GM12878 (cell line): ENCODE results near the gene ZNF200. TPM values are rescaled to one million over a fixed set of nuclear protein-coding genes. Genes with fewer than 3 reads are reported as not detected.

ENCODE experiments used
- ATAC-seq: fragments of 200-7000 bp; cut with Tn5 transposase; 3 replicates; pipeline ENCODE4 v1.9.1; 2020; ENCODE audit warnings: mild to moderate bottlenecking, moderate library complexity
- BruUV-seq: library from RNA; stranded (reverse); fragments of 400-500 nt; replicated peaks from 2 replicates; lab custom pipeline; 2021; lab: Mats Ljungman, UMichigan
- CTCF ChIA-PET: fragments of 300-600 bp; sonication (Branson Sonifier 250); formaldehyde crosslinking; extraction: SDS; loops from one replicate; lab custom pipeline; 2021; ENCODE audit warnings: inconsistent platforms; lab: Yijun Ruan, JAX
- POLR2A ChIA-PET: fragments of 350-600 bp; formaldehyde crosslinking; extraction: SDS; loops from one replicate; lab custom pipeline; 2021; ENCODE audit warnings: inconsistent platforms; lab: Charles Lee
- RAD21 ChIA-PET: fragments of 300-600 bp; sonication (Branson Sonifier 250); formaldehyde crosslinking; loops from one replicate; lab custom pipeline; 2023; ENCODE audit warnings: antibody characterized with exemption; ENCODE audit not compliant: unreplicated experiment; lab: Charles Lee
- SMC1A ChIA-PET: fragments of 300-600 bp; sonication (Branson Sonifier 250); formaldehyde crosslinking; loops from one replicate; lab custom pipeline; 2023; ENCODE audit not compliant: unreplicated experiment, uncharacterized antibody; lab: Charles Lee
- DNase-seq: peaks from one replicate; pipeline ENCODE4 v3.0.0-alpha.2; 2011; ENCODE audit warnings: low read depth, low spot score
- FAIRE-seq: peaks from 3 replicates; lab custom pipeline; 2011; peaks lifted over from hg19 to GRCh38; lab: Jason Lieb, UNC
- H2AFZ ChIP-seq: 2 replicates; pipeline ENCODE4 v1.6.0; 2011; ENCODE audit warnings: low read depth, low read length, control low read depth; ENCODE audit not compliant: control insufficient read depth
- H3K27ac ChIP-seq: 2 replicates; pipeline ENCODE4 v1.5.1; 2011; ENCODE audit warnings: control low read depth; ENCODE audit not compliant: control insufficient read depth, insufficient read depth
- H3K27me3 ChIP-seq, 2 experiments: replicated peaks in 1 of 2; 2 replicates each; pipeline versions ENCODE4 v1.6.0 to v1.6.1; 2011; ENCODE audit warnings: low read length in 1 of 2; ENCODE audit not compliant: control insufficient read depth in 2 of 2, insufficient read depth in 2 of 2
- H3K36me3 ChIP-seq, 2 experiments: 2 replicates each; pipeline ENCODE4 v1.5.1; 2011; ENCODE audit warnings: low read length in 1 of 2; ENCODE audit not compliant: control insufficient read depth in 2 of 2, insufficient read depth in 2 of 2
- H3K4me1 ChIP-seq: 2 replicates; pipeline ENCODE4 v1.6.1; 2011; ENCODE audit warnings: mild to moderate bottlenecking, low read length, moderate library complexity, mixed read lengths; ENCODE audit not compliant: control insufficient read depth, insufficient read depth
- H3K4me2 ChIP-seq: 2 replicates; pipeline ENCODE4 v1.6.0; 2011; ENCODE audit warnings: control low read depth; ENCODE audit not compliant: control insufficient read depth, insufficient read depth
- H3K4me3 ChIP-seq: fragments of 200-600 bp; sonication (generic); 2 replicates; pipeline ENCODE4 v1.5.1; 2016
- H3K79me2 ChIP-seq: 2 replicates; pipeline ENCODE4 v1.6.0; 2011; ENCODE audit warnings: low read length; ENCODE audit not compliant: control insufficient read depth, insufficient read depth
- H3K9ac ChIP-seq: 2 replicates; pipeline ENCODE4 v1.8.0; 2011; ENCODE audit warnings: low read length, control low read depth, mixed read lengths; ENCODE audit not compliant: control insufficient read depth, insufficient read depth
- H3K9me3 ChIP-seq: replicated peaks from 3 replicates; pipeline ENCODE4 v1.5.1; 2011; ENCODE audit warnings: mild to moderate bottlenecking, low read length; ENCODE audit not compliant: control insufficient read depth, insufficient read depth
- H4K20me1 ChIP-seq: 2 replicates; pipeline ENCODE4 v1.6.0; 2011; ENCODE audit not compliant: control insufficient read depth, insufficient read depth
- KLF5 ChIP-seq: fragments of 450-650 bp; IDR thresholded peaks from 2 replicates; pipeline ENCODE4 v1.6.1; 2014; ENCODE audit warnings: mild to moderate bottlenecking; ENCODE audit not compliant: partially characterized antibody
- NFYB ChIP-seq: IDR thresholded peaks from 2 replicates; pipeline ENCODE4 v1.6.1; 2011; ENCODE audit warnings: low read depth, mild to moderate bottlenecking, low read length, improper control_type of control experiment, moderate library complexity; ENCODE audit not compliant: insufficient read depth
- SRF ChIP-seq, 2 experiments: IDR thresholded peaks; 2 replicates each; pipeline ENCODE4 v1.6.1; 2011; ENCODE audit warnings: low read depth in 2 of 2, low read length in 2 of 2, mild to moderate bottlenecking in 1 of 2, moderate library complexity in 1 of 2
- WGBS: methylation state at CpG from one replicate; pipeline ENCODE4 v1.1.6; 2016; ENCODE audit warnings: low lambda C conversion rate; ENCODE audit not compliant: insufficient replicate concordance, insufficient coverage; ENCODE audit errors: missing lambda C conversion rate; 5-methylcytosine and 5-hydroxymethylcytosine counted together
- in situ Hi-C: fragments of 300-500 bp; cut with MboI; formaldehyde crosslinking; loops from 9 replicates; pipeline ENCODE4 v1.14.3; 2018; ENCODE audit warnings: mixed read lengths
- intact Hi-C: fragments of 100-400 bp; cut with micrococcal nuclease; formaldehyde crosslinking; loops from one replicate; pipeline ENCODE4 v1.14.2; 2022; ENCODE audit not compliant: unreplicated experiment
- polyA plus RNA-seq, 11 experiments: library from polyadenylated mRNA; depleted of rRNA in 4 of 11; unstranded in 6 of 11; stranded (reverse) in 5 of 11; fragments of >200 nt; fragmentation: Nextera tagmentation in 4 of 11; fragmentation: Illumina TruSeq in 1 of 11; extraction: Ambion mirVana in 4 of 11; extraction: Trizol in 1 of 11; gene quantifications; 1 replicate in 1 of 11; 2 replicates in 10 of 11; pipeline versions ENCODE4 v1.2.1 to v1.2.3, GENCODE V29; 2011 to 2016; ENCODE audit warnings: inconsistent platforms in 2 of 11, missing spikeins in 2 of 11, low read depth in 1 of 11
- total RNA-seq, 4 experiments: library from RNA; depleted of rRNA in 3 of 4; stranded (reverse); fragments of >200 nt in 3 of 4; fragmentation: Illumina TruSeq in 1 of 4; extraction: Trizol in 1 of 4; gene quantifications; 2 replicates each; pipeline versions ENCODE4 v1.2.1 to v1.2.3, GENCODE V29; 2013 to 2021
- TF ChIP-seq, protein P1 (sequence below): fragments of 450-650 bp; IDR thresholded peaks from 2 replicates; pipeline ENCODE4 v1.6.1; 2017; ENCODE audit warnings: low read depth, mild to moderate bottlenecking, moderate library complexity
- TF ChIP-seq, protein P2 (sequence below): IDR thresholded peaks from 2 replicates; pipeline ENCODE4 v1.6.1; 2012; ENCODE audit warnings: improper control_type of control experiment, low read depth, low read length; ENCODE audit not compliant: insufficient replicate concordance

ZNF200 gene
- total and polyA plus RNA-seq, 10 of the 15 experiments (the other 5 are each of a cell fraction or from before 2014, with no cell fraction given) = 4.0 to 13.9 (median 9.6) TPM

DNA sequence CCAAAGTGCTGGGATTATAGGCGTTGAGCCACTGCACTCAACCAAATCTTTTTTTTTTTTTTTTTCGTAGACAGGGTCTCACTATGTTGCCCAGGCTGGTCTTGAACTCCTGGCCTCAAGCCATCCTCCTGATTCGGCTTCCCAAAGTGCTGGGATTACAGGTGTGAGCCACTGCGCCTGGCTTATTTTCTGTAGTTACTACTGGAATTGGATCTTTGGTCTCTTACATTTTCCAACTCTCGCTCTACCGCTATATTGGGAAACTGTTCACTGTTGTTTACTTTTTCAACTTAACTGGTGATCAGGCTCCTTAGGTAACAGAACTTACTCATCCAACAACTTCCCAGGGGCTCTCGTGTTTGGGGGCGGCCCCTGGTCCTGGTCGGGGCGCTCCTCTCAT lies 14.1 kb downstream of the ZNF200 start:
- Histone ChIP-seq H3K9ac (no peak overlapping the region), H3K4me3 (no peak overlapping the region), H4K20me1 (no peaks in the 10 kb centered on the region), H3K79me2 (no peaks in the 10 kb centered on the region), H3K9me3 (peaks cover 20% of the 10 kb centered on the region), H3K4me1 (no peaks in the 10 kb centered on the region; the same call in 1 of the 2 replicates), H3K4me2 (no peak overlapping the region), H3K27ac (no peak overlapping the region), H3K27me3 (no peaks in the 10 kb centered on the region), H2AFZ (no peak overlapping the region), H3K36me3 (peaks cover 0 to 13% of the 10 kb centered on the region in 2 experiments; a peak in 1 of 4 replicates)
- ChIA-PET SMC1A (no interaction called here), POLR2A (interaction anchor here (0.6 kb wide), 1 partner anchor 25 kb away, joined by 7 read pairs; no protein-coding TSS in a partner anchor), CTCF (no interaction called here), RAD21 (no interaction called here)
- no TSS peak for BruUV-seq
- ATAC-seq (no peak), DNase-seq (no peak), FAIRE-seq (no peak)
- in situ Hi-C loops = no loop called here
- intact Hi-C loops = no loop called here
- 83% methylated on average over 9 of the region's 10 CpGs for WGBS
- TF ChIP-seq, protein P1, sequence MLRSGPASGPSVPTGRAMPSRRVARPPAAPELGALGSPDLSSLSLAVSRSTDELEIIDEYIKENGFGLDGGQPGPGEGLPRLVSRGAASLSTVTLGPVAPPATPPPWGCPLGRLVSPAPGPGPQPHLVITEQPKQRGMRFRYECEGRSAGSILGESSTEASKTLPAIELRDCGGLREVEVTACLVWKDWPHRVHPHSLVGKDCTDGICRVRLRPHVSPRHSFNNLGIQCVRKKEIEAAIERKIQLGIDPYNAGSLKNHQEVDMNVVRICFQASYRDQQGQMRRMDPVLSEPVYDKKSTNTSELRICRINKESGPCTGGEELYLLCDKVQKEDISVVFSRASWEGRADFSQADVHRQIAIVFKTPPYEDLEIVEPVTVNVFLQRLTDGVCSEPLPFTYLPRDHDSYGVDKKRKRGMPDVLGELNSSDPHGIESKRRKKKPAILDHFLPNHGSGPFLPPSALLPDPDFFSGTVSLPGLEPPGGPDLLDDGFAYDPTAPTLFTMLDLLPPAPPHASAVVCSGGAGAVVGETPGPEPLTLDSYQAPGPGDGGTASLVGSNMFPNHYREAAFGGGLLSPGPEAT = no peak
- TF ChIP-seq KLF5 (no peak), SRF (IDR thresholded peaks at IDR 0.05; ENCODE audit: low read depth in 2 of 2, low read length in 2 of 2) (no peak), NFYB (no peak)
- TF ChIP-seq, protein P2, sequence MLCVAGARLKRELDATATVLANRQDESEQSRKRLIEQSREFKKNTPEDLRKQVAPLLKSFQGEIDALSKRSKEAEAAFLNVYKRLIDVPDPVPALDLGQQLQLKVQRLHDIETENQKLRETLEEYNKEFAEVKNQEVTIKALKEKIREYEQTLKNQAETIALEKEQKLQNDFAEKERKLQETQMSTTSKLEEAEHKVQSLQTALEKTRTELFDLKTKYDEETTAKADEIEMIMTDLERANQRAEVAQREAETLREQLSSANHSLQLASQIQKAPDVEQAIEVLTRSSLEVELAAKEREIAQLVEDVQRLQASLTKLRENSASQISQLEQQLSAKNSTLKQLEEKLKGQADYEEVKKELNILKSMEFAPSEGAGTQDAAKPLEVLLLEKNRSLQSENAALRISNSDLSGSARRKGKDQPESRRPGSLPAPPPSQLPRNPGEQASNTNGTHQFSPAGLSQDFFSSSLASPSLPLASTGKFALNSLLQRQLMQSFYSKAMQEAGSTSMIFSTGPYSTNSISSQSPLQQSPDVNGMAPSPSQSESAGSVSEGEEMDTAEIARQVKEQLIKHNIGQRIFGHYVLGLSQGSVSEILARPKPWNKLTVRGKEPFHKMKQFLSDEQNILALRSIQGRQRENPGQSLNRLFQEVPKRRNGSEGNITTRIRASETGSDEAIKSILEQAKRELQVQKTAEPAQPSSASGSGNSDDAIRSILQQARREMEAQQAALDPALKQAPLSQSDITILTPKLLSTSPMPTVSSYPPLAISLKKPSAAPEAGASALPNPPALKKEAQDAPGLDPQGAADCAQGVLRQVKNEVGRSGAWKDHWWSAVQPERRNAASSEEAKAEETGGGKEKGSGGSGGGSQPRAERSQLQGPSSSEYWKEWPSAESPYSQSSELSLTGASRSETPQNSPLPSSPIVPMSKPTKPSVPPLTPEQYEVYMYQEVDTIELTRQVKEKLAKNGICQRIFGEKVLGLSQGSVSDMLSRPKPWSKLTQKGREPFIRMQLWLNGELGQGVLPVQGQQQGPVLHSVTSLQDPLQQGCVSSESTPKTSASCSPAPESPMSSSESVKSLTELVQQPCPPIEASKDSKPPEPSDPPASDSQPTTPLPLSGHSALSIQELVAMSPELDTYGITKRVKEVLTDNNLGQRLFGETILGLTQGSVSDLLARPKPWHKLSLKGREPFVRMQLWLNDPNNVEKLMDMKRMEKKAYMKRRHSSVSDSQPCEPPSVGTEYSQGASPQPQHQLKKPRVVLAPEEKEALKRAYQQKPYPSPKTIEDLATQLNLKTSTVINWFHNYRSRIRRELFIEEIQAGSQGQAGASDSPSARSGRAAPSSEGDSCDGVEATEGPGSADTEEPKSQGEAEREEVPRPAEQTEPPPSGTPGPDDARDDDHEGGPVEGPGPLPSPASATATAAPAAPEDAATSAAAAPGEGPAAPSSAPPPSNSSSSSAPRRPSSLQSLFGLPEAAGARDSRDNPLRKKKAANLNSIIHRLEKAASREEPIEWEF = no peak
